DMS 273 treated with DMSO at 0.1 percent for 48 hours (cell line): ENCODE results near the gene HS2ST1.
"Not testable (repeated sequence)": the region's sequence is repeated elsewhere in the genome, so short reads cannot be mapped to it uniquely, and the experiment has no call there.

Experiments used
- DNase-seq: peaks from one replicate; lab custom pipeline; 2025; lab: John Stamatoyannopoulos, UW

The HS2ST1 gene

DNA sequence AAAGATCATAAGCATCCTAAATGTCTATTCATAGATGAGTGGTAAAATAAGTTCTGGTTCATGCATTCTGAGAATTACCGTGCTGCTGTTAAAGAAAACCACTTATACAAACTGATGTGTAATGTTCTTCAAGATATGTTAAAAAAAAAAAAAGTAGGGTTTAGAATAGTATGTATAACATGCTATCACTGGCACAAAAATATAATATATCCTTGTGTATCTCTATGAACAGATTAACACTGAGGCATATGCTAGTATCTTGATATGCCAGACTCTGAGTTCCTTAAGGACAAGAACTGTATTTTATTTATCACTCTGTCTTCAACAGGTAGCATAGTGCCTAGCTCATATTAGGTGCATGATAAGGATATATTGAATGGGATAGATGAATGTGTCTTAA, 108.9 kb downstream of the HS2ST1 start:
- DNase-seq, result no peak

GRCh38 chr1:87024936-87025540, 110.6 kb downstream of the HS2ST1 start:
- peak; percentile 48 for DNase-seq

- not testable (repeated sequence) for DNase-seq
These were observed 113.1 kb downstream of the HS2ST1 start for GRCh38 chr1:87027561-87027960.

GRCh38 chr1:87028576-87028975, 114.1 kb downstream of the HS2ST1 start:
- DNase-seq, result no peak

DNA sequence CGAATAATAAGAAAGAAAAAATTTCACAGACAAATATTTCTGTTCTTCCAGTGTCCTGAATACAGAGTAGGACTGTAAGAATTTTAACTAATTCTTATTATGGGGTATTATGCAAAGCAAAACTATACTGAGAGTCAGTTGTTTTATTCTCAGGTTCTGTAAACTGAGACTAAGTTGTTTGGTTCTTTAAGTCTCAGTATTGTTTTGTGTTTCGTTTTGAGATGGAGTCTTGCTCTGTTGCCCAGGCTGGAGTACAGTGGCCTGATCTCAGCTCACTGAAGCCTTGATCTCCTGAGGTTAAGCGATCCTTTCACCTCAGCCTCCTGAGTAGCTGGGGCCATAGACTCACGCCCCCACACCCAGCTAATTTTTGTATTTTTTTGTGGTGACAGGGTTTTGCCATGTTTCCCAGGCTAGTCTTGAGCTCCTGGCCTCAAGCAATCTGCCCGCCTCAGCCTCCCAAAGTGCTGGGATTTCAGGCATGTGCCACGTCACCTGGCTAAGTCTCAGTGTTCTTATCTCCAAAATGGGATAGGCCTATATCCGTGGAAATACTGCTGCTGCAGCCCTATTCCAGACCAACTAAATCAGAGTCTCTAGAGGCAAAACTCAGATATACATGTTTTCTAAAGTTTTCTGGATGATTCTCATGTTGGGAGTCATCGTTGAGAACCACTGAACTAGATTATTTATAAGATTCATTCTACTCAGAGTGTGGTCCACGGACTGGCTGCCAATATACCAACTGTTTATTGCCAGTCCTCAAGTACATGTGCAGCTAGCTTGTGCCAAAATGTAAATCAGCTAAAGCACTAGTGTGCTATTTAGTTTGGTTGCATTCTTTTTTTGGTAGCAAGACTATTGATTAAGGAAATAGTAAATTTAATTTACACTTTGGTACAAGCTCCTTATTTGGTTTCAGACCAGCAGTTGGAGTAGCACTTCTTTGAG, 116.6 kb downstream of the HS2ST1 start:
- no peak for DNase-seq

GRCh38 chr1:87034351-87034750, 119.9 kb downstream of the HS2ST1 start:
- no peak for DNase-seq

DNA sequence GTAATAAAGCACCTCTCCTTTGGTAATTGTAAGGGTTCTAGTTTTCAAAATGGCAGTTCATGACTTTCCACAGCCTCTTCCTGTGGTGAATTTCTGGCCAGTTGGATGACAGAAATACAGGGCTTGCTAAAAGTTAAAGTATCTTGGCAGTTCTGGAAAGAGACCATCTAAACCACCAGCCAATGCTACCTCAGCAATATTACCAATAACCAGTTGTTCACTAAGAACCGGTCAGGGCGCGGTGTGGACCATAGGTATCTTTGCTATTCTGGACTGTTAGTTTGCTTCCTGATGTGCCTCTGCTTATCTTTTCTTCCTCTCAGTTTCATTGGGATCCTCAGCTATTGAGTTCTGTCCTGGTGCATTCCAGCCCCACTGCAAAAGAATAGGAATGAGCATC, 124.7 kb downstream of the HS2ST1 start:
- DNase-seq, result no peak

GRCh38 chr1:87042111-87042811, 127.8 kb downstream of the HS2ST1 start:
- DNase-seq, result no peak

DNA sequence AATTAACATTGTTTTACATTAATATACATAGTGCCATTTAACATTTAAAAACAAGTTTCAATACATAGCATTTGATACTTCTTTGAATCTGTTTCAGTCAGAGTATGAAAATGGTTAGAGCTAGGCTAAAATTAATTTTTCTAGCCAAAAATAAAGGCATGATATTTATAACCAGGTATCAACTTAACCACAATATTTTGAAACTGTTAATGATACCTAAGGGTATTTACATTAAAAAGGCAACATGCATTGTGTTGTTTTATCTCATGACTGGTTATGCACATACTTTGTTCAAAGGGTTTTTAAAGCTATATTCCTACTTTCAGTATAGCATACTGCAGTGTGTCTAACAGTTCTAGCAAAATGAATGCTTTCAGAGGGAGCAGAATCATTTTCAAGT, 130.0 kb downstream of the HS2ST1 start:
- DNase-seq, result no peak

DNA sequence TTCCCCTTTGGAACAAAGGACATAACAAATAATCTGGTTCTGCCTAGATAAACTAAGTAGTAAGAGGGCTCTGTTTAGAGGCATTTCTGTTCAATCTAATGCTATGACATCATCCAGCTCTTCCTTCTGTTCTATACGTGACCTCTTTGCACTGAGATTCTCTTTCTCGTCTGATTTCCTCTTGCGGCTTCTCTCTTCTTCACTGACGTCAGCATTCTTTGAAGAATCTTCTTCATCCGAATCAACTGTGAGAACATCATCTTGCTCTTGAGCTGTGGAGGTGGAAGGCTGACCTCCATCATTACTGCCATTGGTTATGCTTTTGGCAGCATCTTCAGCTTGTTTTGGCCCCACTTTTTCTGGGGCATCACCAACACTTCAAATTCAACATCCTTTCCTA, 130.4 kb downstream of the HS2ST1 start:
- DNase-seq, result no peak

DNA sequence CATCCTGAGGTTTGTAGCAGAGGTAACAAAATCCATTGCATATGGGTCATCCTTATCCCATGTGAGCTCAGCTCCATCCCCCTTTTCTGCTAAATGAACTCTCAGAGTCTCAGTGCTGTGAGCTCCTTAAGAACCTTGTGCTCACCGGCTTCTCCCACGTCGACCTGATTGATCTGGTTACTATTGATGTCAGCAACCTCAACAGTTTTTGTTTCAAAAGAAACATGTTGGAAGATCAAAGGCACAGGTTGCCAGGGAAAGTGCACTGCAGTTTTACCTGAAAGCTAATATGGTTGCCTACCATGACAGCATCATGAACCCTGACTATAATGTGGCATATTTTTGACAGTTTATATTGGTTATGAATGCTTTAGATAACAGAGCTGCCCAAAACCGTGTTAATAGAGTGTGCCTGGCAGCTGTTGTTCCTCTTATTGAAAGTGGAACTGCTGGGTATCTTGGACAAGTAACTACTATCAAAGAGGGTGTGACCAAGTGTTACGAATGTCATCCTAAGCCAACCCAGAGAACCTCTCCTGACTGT, 131.4 kb downstream of the HS2ST1 start:
- no peak for DNase-seq

- no peak for DNase-seq
These were observed 132.5 kb downstream of the HS2ST1 start for GRCh38 chr1:87046951-87047350.

DNA sequence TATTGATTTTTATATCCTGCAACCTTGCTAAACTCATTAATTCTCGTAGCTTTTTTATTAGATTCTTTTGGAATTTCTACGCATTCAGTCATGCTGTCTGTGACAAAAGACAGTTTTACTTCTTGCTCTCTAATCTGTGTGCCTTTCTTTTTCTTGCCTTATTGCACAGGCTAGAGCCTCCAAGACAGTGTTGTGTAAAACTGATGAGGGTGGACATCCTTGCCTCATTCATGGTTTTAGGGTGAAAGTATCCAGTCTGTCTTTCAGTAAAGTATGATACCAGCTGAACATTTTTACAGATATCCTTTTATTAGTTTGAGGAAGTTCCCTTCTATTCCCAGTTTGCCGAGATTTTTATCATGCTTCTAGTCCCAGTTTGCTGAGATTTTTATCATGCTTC, 133.8 kb downstream of the HS2ST1 start:
- DNase-seq, result no peak

GRCh38 chr1:87051965-87052364, 137.5 kb downstream of the HS2ST1 start:
- DNase-seq, result no peak

- no peak for DNase-seq
These were observed 138.0 kb downstream of the HS2ST1 start for GRCh38 chr1:87052400-87052799.

DNA sequence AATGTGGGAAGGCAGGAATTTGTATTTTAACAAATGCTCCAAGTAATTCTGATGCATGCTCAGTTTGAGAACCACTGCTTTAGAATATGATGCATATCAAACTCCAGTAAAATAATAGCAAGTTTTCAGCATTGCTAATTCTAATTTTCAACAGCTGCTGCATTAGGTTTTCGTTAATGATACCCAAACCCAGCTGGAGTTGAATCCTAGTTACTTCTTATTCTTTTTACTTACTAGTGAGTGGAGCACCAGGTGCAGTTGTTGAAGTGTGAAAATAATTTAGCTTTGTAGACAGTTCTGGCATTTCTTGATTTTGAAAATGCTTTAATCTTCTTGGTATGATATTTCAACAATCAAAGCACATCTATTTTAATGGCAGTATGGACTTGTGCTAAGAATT, 138.5 kb downstream of the HS2ST1 start:
- no peak for DNase-seq

DNA sequence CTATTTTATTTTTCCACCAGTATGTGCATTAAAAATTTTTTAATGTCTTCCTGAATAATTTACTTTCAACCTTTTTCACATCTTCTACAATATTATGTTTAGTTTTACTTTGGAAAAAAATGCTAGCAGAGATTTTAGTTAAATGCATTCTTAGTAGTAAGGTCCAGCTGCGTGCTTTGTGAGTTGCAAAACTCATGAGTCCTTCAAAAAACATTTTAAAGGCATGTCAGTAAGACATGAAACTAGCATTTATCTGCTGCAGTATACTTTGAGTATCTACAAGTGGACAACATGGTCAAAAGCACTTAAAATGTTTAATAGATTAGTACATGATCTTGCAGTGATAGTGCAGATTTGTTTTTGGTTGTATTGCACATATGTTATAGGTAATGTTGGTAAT, 139.0 kb downstream of the HS2ST1 start:
- no peak for DNase-seq

GRCh38 chr1:87056974-87057373, 142.5 kb downstream of the HS2ST1 start:
- no peak for DNase-seq

GRCh38 chr1:87058343-87058649, 143.9 kb downstream of the HS2ST1 start:
- DNase-seq, result no peak

- no peak for DNase-seq
These were observed 147.3 kb downstream of the HS2ST1 start for GRCh38 chr1:87061742-87062156.

GRCh38 chr1:87062687-87063086, 148.3 kb downstream of the HS2ST1 start:
- no peak for DNase-seq

DNA sequence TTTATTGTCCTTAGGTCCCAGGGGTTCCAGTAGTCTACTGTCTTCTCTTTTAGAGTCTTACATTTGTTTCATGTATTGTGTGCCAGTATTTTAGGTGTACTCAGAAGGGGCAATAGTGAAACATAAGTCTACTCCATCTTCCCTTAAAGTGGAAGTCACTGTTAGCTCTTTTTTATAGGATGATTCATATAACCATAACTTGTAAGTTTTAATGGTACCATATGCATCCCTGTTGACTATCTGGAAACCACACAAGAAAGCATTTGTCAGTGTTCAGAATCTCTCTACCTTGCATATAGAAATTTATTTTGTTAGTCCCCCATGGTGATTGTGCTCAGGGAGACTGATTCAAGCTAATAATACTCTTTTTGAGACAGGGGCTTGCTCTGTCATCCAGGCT, 149.9 kb downstream of the HS2ST1 start:
- no peak for DNase-seq

GRCh38 chr1:87064986-87065385, 150.6 kb downstream of the HS2ST1 start:
- DNase-seq, result no peak
